IMR-90 (cell line): ENCODE results near the gene KIF15. TPM values are rescaled to one million over a fixed set of nuclear protein-coding genes. Genes with fewer than 3 reads are reported as not detected.

Experiments
- ATAC-seq: fragments of 200-7000 bp; cut with Tn5 transposase; 2 replicates; pipeline ENCODE4 v1.9.1; 2020; ENCODE audit warnings: low read depth, mild to moderate bottlenecking, moderate library complexity
- BruUV-seq: library from RNA; stranded (reverse); fragments of 400-500 nt; replicated peaks from 2 replicates; lab custom pipeline; 2021; lab: Mats Ljungman, UMichigan
- CTCF ChIA-PET: fragments of 300-600 bp; formaldehyde crosslinking; extraction: SDS; loops from one replicate; lab custom pipeline; 2021; ENCODE audit warnings: antibody characterized with exemption; lab: Yijun Ruan, JAX
- POLR2A ChIA-PET: fragments of 300-600 bp; sonication (Branson Sonifier 250); formaldehyde crosslinking; loops from one replicate; lab custom pipeline; 2022; ENCODE audit warnings: antibody characterized with exemption; ENCODE audit not compliant: unreplicated experiment; lab: Charles Lee
- DNase-seq: peaks from one replicate; pipeline ENCODE4 v3.0.0; 2013
- H2AFZ ChIP-seq: replicated peaks from 2 replicates; pipeline ENCODE3; 2013; ENCODE audit warnings: low read length, mild to moderate bottlenecking; ENCODE audit not compliant: poor library complexity
- H2AK5ac ChIP-seq: 2 replicates; pipeline ENCODE4 v1.6.1; 2013; ENCODE audit warnings: low read depth, low read length, inconsistent platforms
- H2AK9ac ChIP-seq: replicated peaks from 2 replicates; pipeline ENCODE3; 2013; ENCODE audit warnings: mild to moderate bottlenecking, low read depth, low read length, moderate library complexity; ENCODE audit not compliant: poor library complexity
- H2BK120ac ChIP-seq: 2 replicates; pipeline ENCODE4 v1.6.1; 2013; ENCODE audit warnings: low read depth, low read length, inconsistent platforms
- H2BK15ac ChIP-seq: 3 replicates; pipeline ENCODE4 v1.6.1; 2013; ENCODE audit warnings: low read depth, low read length, inconsistent platforms
- H2BK20ac ChIP-seq: 2 replicates; pipeline ENCODE4 v1.6.1; 2013; ENCODE audit warnings: low read depth, mild to moderate bottlenecking, inconsistent platforms, low read length, moderate library complexity
- H2BK5ac ChIP-seq: 2 replicates; pipeline ENCODE4 v1.6.1; 2013; ENCODE audit warnings: mild to moderate bottlenecking, low read depth, low read length, inconsistent platforms; ENCODE audit not compliant: poor library complexity, severe bottlenecking
- H3K14ac ChIP-seq: replicated peaks from 2 replicates; pipeline ENCODE4 v1.6.1; 2013; ENCODE audit warnings: low read depth, low read length, inconsistent platforms
- H3K18ac ChIP-seq: 2 replicates; pipeline ENCODE4 v1.6.1; 2013; ENCODE audit warnings: low read depth, low read length, control low read depth
- H3K23ac ChIP-seq: 2 replicates; pipeline ENCODE4 v1.6.1; 2013; ENCODE audit warnings: low read depth, low read length, inconsistent platforms
- H3K27ac ChIP-seq: 2 replicates; pipeline ENCODE4 v1.5.1; 2013; ENCODE audit warnings: mild to moderate bottlenecking, control low read depth, low read length; ENCODE audit not compliant: insufficient read depth
- H3K27me3 ChIP-seq: 2 replicates; pipeline ENCODE4 v1.6.1; 2013; ENCODE audit warnings: low read length; ENCODE audit not compliant: control insufficient read depth, insufficient read depth
- H3K36me3 ChIP-seq: 2 replicates; pipeline ENCODE4 v1.6.1; 2013; ENCODE audit warnings: low read length, mixed read lengths; ENCODE audit not compliant: control insufficient read depth, insufficient read depth
- H3K4ac ChIP-seq: 2 replicates; pipeline ENCODE4 v1.6.1; 2013; ENCODE audit warnings: low read depth, low read length, inconsistent platforms
- H3K4me1 ChIP-seq: 2 replicates; pipeline ENCODE4 v1.6.1; 2013; ENCODE audit warnings: low read length, mixed read lengths; ENCODE audit not compliant: control insufficient read depth, insufficient read depth
- H3K4me2 ChIP-seq: 2 replicates; pipeline ENCODE4 v1.6.1; 2013; ENCODE audit warnings: low read depth, mild to moderate bottlenecking, control low read depth, low read length, moderate library complexity
- H3K4me3 ChIP-seq: 2 replicates; pipeline ENCODE4 v1.5.1; 2013; ENCODE audit warnings: low read depth, mild to moderate bottlenecking, control low read depth, low read length, moderate library complexity; ENCODE audit not compliant: insufficient read depth
- H3K56ac ChIP-seq: 2 replicates; pipeline ENCODE4 v1.6.1; 2013; ENCODE audit warnings: low read length, inconsistent platforms; ENCODE audit not compliant: insufficient read depth; ENCODE audit errors: extremely low read depth
- H3K79me1 ChIP-seq, 2 experiments: 2 replicates each; pipeline ENCODE4 v1.6.1; 2013; ENCODE audit warnings: low read length in 2 of 2, inconsistent platforms in 1 of 2, low read depth in 1 of 2
- H3K9ac ChIP-seq: 2 replicates; pipeline ENCODE4 v1.6.1; 2013; ENCODE audit warnings: low read depth, low read length, control low read depth
- H3K9me1 ChIP-seq: 2 replicates; pipeline ENCODE4 v1.6.1; 2013; ENCODE audit warnings: low read length, inconsistent platforms; ENCODE audit not compliant: insufficient read depth
- H3K9me3 ChIP-seq: 2 replicates; pipeline ENCODE4 v1.6.1; 2013; ENCODE audit warnings: low read length; ENCODE audit not compliant: control insufficient read depth, insufficient read depth
- H4K20me1 ChIP-seq: 2 replicates; pipeline ENCODE4 v1.6.1; 2013; ENCODE audit warnings: low read length, inconsistent platforms; ENCODE audit not compliant: insufficient read depth
- H4K5ac ChIP-seq: 2 replicates; pipeline ENCODE4 v1.6.1; 2013; ENCODE audit warnings: mild to moderate bottlenecking, low read depth, low read length, control low read depth
- H4K8ac ChIP-seq, 2 experiments: 2 replicates each; pipeline ENCODE4 v1.6.1; 2013; ENCODE audit warnings: low read depth in 2 of 2, low read length in 2 of 2, control low read depth in 1 of 2, inconsistent platforms in 1 of 2
- H4K91ac ChIP-seq: 2 replicates; pipeline ENCODE4 v1.6.1; 2013; ENCODE audit warnings: low read depth, low read length, inconsistent platforms; ENCODE audit not compliant: insufficient read depth
- BHLHE40 ChIP-seq: fragments of 150-350 bp; IDR thresholded peaks from 2 replicates; pipeline ENCODE4 v1.6.1; 2016; ENCODE audit warnings: mild to moderate bottlenecking, low read depth, low read length
- CEBPB ChIP-seq: IDR thresholded peaks from 2 replicates; pipeline ENCODE4 v1.6.1; 2012; ENCODE audit warnings: low read depth, low read length, improper control_type of control experiment
- CHD1 ChIP-seq: IDR thresholded peaks from 2 replicates; pipeline ENCODE4 v1.6.1; 2012; ENCODE audit warnings: low read depth, low read length, improper control_type of control experiment
- CTCF ChIP-seq: conservative IDR thresholded peaks from 2 replicates; pipeline ENCODE4 v1.5.1; 2012; ENCODE audit warnings: mild to moderate bottlenecking, low read depth, low read length, improper control_type of control experiment
- ELK1 ChIP-seq: fragments of 150-350 bp; IDR thresholded peaks from 2 replicates; pipeline ENCODE4 v1.6.1; 2016; ENCODE audit warnings: low read depth, mild to moderate bottlenecking, low read length, moderate library complexity, borderline replicate concordance
- FOS ChIP-seq: fragments of 150-350 bp; IDR thresholded peaks from 2 replicates; pipeline ENCODE4 v1.6.1; 2016; ENCODE audit warnings: low read depth, low read length
- MAFK ChIP-seq: IDR thresholded peaks from 2 replicates; pipeline ENCODE4 v1.6.1; 2012; ENCODE audit warnings: low read depth, low read length, improper control_type of control experiment
- MAZ ChIP-seq: IDR thresholded peaks from 2 replicates; pipeline ENCODE4 v1.6.1; 2012; ENCODE audit warnings: low read depth, mild to moderate bottlenecking, low read length, improper control_type of control experiment, moderate library complexity, borderline replicate concordance
- MXI1 ChIP-seq: IDR thresholded peaks from 2 replicates; pipeline ENCODE4 v1.6.1; 2012; ENCODE audit warnings: low read depth, mild to moderate bottlenecking, low read length, moderate library complexity, borderline replicate concordance
- NFE2L2 ChIP-seq: fragments of 150-350 bp; IDR thresholded peaks from 2 replicates; pipeline ENCODE4 v1.6.1; 2016; ENCODE audit warnings: low read depth, mild to moderate bottlenecking, low read length
- POLR2A ChIP-seq: IDR thresholded peaks from 2 replicates; pipeline ENCODE4 v1.6.1; 2012; ENCODE audit warnings: mild to moderate bottlenecking, low read depth, low read length
- RAD21 ChIP-seq: IDR thresholded peaks from 2 replicates; pipeline ENCODE4 v1.6.1; 2012; ENCODE audit warnings: low read length, improper control_type of control experiment
- RCOR1 ChIP-seq: IDR thresholded peaks from 2 replicates; pipeline ENCODE4 v1.6.1; 2012; ENCODE audit warnings: mild to moderate bottlenecking, low read length, improper control_type of control experiment; ENCODE audit not compliant: insufficient replicate concordance
- RFX5 ChIP-seq: IDR thresholded peaks from 2 replicates; pipeline ENCODE4 v1.8.0; 2012; ENCODE audit warnings: low read depth, mild to moderate bottlenecking, low read length, moderate library complexity
- SMC3 ChIP-seq: fragments of 150-350 bp; IDR thresholded peaks from 2 replicates; pipeline ENCODE4 v1.6.1; 2016; ENCODE audit warnings: low read depth, mild to moderate bottlenecking, antibody characterized with exemption, low read length, moderate library complexity
- USF2 ChIP-seq: fragments of 150-350 bp; IDR thresholded peaks from 2 replicates; pipeline ENCODE4 v1.6.1; 2017; ENCODE audit warnings: mild to moderate bottlenecking, antibody characterized with exemption, low read length, low read depth
- WGBS, 2 experiments: methylation state at CpG; one replicate each; pipeline versions ENCODE4 v1.1.5 to v1.1.7; 2013; ENCODE audit warnings: missing lambda C conversion rate in 2 of 2; ENCODE audit not compliant: insufficient read length in 1 of 2; ENCODE audit errors: extremely low coverage in 2 of 2; 5-methylcytosine and 5-hydroxymethylcytosine counted together
- dilution Hi-C: fragments of 300-500 bp; cut with HindIII; formaldehyde crosslinking; loops from one replicate; pipeline ENCODE4 v1.14.3; 2018; ENCODE audit warnings: low sequenced_read_pairs; ENCODE audit not compliant: unreplicated experiment
- in situ Hi-C: fragments of 300-500 bp; cut with MboI; formaldehyde crosslinking; loops from 3 replicates; pipeline ENCODE4 v1.14.3; 2019; ENCODE audit warnings: low sequenced_read_pairs, inconsistent platforms, mixed read lengths
- intact Hi-C: fragments of 100-400 bp; cut with micrococcal nuclease; formaldehyde crosslinking; loops from 2 replicates; pipeline ENCODE4 v1.10.0; 2022
- polyA plus RNA-seq, 3 experiments: library from polyadenylated mRNA; depleted of rRNA; stranded (reverse); fragments of >200 nt; gene quantifications; 2 replicates each; pipeline ENCODE4 v1.2.3, GENCODE V29; 2012; ENCODE audit warnings: low replicate concordance in 1 of 3
- total RNA-seq: library from RNA; depleted of rRNA; stranded (reverse); fragments of >200 nt; gene quantifications from 2 replicates; pipeline ENCODE4 v1.2.3, GENCODE V29; 2012

The KIF15 gene
- total and polyA plus RNA-seq, 2 of the 4 experiments (the other 2 are of a cell fraction) = 3.7 to 8.4 TPM

GRCh38 chr3:44887101-44887500 is 125.5 kb downstream of the KIF15 start:
- in situ Hi-C loops (loop anchor here (25.0 kb wide), 1 partner anchor 550 kb away; the partner anchor contains the start of gene TCAIM), dilution Hi-C loops (no loop called here), intact Hi-C loops (no loop called here)
- Histone ChIP-seq H2BK120ac (peak overlapping the region; percentile 81), H3K9ac (no peak overlapping the region), H3K4me2 (no peak overlapping the region), H3K14ac (peak overlapping the region; percentile 50; the same call in 1 of the 2 replicates), H3K23ac (no peak overlapping the region), H3K27ac (no peak overlapping the region), H3K9me1 (peaks cover 33% of the 10 kb centered on the region), H3K18ac (no peak overlapping the region), H3K36me3 (no peaks in the 10 kb centered on the region), H2AK9ac (peak overlapping the region; percentile 90), H2BK15ac (peak overlapping the region; percentile 97; the same call in 2 of the 3 replicates), H3K79me1 (peaks cover 0 to 4% of the 10 kb centered on the region in 2 experiments; a peak in 1 of 4 replicates), H2AK5ac (peak overlapping the region; percentile 99), H2BK20ac (peak overlapping the region; percentile 97), H4K20me1 (no peaks in the 10 kb centered on the region), H2BK5ac (peak overlapping the region; percentile 53), H4K8ac (no peak overlapping the region; a peak in 1 of 4 replicates), H2AFZ (peak overlapping the region; percentile 58), H3K4me3 (no peak overlapping the region), H3K56ac (no peak overlapping the region), H3K4ac (peak overlapping the region; percentile 90), H3K9me3 (peaks cover 3% of the 10 kb centered on the region; the same call in 1 of the 2 replicates), H4K91ac (peak overlapping the region; percentile 90), H3K27me3 (no peaks in the 10 kb centered on the region), H3K4me1 (peaks cover 23% of the 10 kb centered on the region), H4K5ac (no peak overlapping the region)
- CTCF ChIA-PET = no interaction called here
- WGBS, 2 experiments = 78% methylated on average over 4 of the region's 7 CpGs; no CpG with 5 or more reads in 1 of the 2 experiments
- POLR2A ChIA-PET = no interaction called here
- no peak for ATAC-seq
- no TSS peak for BruUV-seq
- no peak for TF ChIP-seq RAD21
- no peak for TF ChIP-seq CHD1
- TF ChIP-seq CTCF = no peak
- no peak for TF ChIP-seq BHLHE40
- TF ChIP-seq CEBPB = no peak
- TF ChIP-seq POLR2A = no peak
- no peak for TF ChIP-seq RFX5
- TF ChIP-seq MXI1 = no peak
- TF ChIP-seq NFE2L2 = no peak
- TF ChIP-seq SMC3 = no peak
- no peak for TF ChIP-seq RCOR1
- TF ChIP-seq ELK1 = no peak
- TF ChIP-seq FOS = no peak
- no peak for TF ChIP-seq MAFK
- TF ChIP-seq MAZ = no peak
- TF ChIP-seq USF2 = no peak
- no peak for DNase-seq
